K562 (cell line): ENCODE measurements around the gene COBLL1. TPM values are rescaled to one million over a fixed set of nuclear protein-coding genes. Genes with fewer than 3 reads are reported as not detected.

Experiments
- ATAC-seq: fragments of 200-7000 bp; cut with Tn5 transposase; 3 replicates; pipeline ENCODE4 v1.9.1; 2020; ENCODE audit warnings: moderate library complexity
- BruUV-seq: library from RNA; stranded (reverse); fragments of 400-500 nt; replicated peaks from 2 replicates; lab custom pipeline; 2021; lab: Mats Ljungman, UMichigan
- CTCF ChIA-PET: fragments of 300-600 bp; formaldehyde crosslinking; extraction: SDS; loops from one replicate; lab custom pipeline; 2021; ENCODE audit warnings: low intra/inter-chr PET ratio; lab: Yijun Ruan, JAX
- POLR2A ChIA-PET: fragments of 300-600, 350-650 bp; sonication (Branson Sonifier 250); formaldehyde crosslinking; extraction: SDS; loops from one replicate; lab custom pipeline; 2021; ENCODE audit warnings: antibody characterized with exemption, inconsistent platforms; lab: Yijun Ruan, JAX
- DNase-seq, 4 experiments: peaks; one replicate each; pipeline versions ENCODE4 v3.0.0 to v3.0.0-alpha.2; 2011 to 2018; ENCODE audit warnings: low spot score in 3 of 4, mixed read lengths in 3 of 4; ENCODE audit errors: extremely low read depth in 1 of 4
- FAIRE-seq: peaks from 2 replicates; lab custom pipeline; 2011; peaks lifted over from hg19 to GRCh38; lab: Jason Lieb, UNC
- H2AFZ ChIP-seq: 2 replicates; pipeline ENCODE4 v1.6.0; 2011; ENCODE audit warnings: low read depth, low read length, control low read depth, inconsistent platforms
- H3K27ac ChIP-seq: fragments of 200-600 bp; 3 replicates; pipeline ENCODE4 v1.8.0; 2011; ENCODE audit warnings: low read depth, mild to moderate bottlenecking, control low read depth, inconsistent platforms, low read length, moderate library complexity, mixed read lengths; ENCODE audit errors: extremely low read depth
- H3K27me3 ChIP-seq, 2 experiments: fragments of 300-600 bp in 1 of 2; 2 replicates in 1 of 2; 3 replicates in 1 of 2; pipeline versions ENCODE4 v1.6.0 to v1.8.0; 2011; ENCODE audit warnings: inconsistent platforms in 2 of 2, low read length in 2 of 2, mild to moderate bottlenecking in 1 of 2, mixed read lengths in 1 of 2, moderate library complexity in 1 of 2; ENCODE audit not compliant: control insufficient read depth in 2 of 2, insufficient read depth in 2 of 2
- H3K36me3 ChIP-seq: fragments of 300-600 bp; 3 replicates; pipeline ENCODE4 v1.8.0; 2011; ENCODE audit warnings: mild to moderate bottlenecking, low read length, inconsistent platforms; ENCODE audit not compliant: control insufficient read depth, insufficient read depth
- H3K4me1 ChIP-seq, 2 experiments: fragments of 200-600 bp in 1 of 2; replicated peaks in 1 of 2; 2 replicates in 1 of 2; 3 replicates in 1 of 2; pipeline versions ENCODE4 v1.5.1 to v1.8.0; 2011; ENCODE audit warnings: inconsistent platforms in 2 of 2, low read length in 2 of 2, mild to moderate bottlenecking in 1 of 2, mixed read lengths in 1 of 2, moderate library complexity in 1 of 2; ENCODE audit not compliant: control insufficient read depth in 2 of 2, insufficient read depth in 2 of 2
- H3K4me2 ChIP-seq: 2 replicates; pipeline ENCODE4 v1.6.1; 2011; ENCODE audit warnings: low read length, control low read depth, inconsistent platforms, mixed read lengths; ENCODE audit not compliant: insufficient read depth
- H3K4me3 ChIP-seq: fragments of 200-600 bp; sonication (generic), shearing (Covaris generic); 2 replicates; pipeline ENCODE4 v1.5.1; 2016; ENCODE audit warnings: control low read depth, inconsistent platforms
- H3K79me2 ChIP-seq: fragments of 200-600 bp; 3 replicates; pipeline ENCODE4 v1.8.0; 2011; ENCODE audit warnings: low read length, inconsistent platforms; ENCODE audit not compliant: control insufficient read depth, insufficient read depth
- H3K9ac ChIP-seq, 2 experiments: 2 replicates each; pipeline versions ENCODE4 v1.6.0 to v1.6.1; 2011; ENCODE audit warnings: low read depth in 2 of 2, low read length in 2 of 2, control low read depth in 1 of 2, inconsistent platforms in 1 of 2, mild to moderate bottlenecking in 1 of 2, mixed read lengths in 1 of 2; ENCODE audit not compliant: insufficient read depth in 1 of 2
- H3K9me1 ChIP-seq: one replicate; pipeline ENCODE4 v1.6.0; 2011; ENCODE audit warnings: inconsistent platforms, mild to moderate bottlenecking, low read length, moderate library complexity; ENCODE audit not compliant: control insufficient read depth, insufficient read depth
- H3K9me3 ChIP-seq: replicated peaks from 2 replicates; pipeline ENCODE4 v1.5.1; 2011; ENCODE audit warnings: low read depth, low read length, inconsistent platforms; ENCODE audit not compliant: control insufficient read depth, insufficient read depth
- H4K20me1 ChIP-seq: replicated peaks from 2 replicates; pipeline ENCODE4 v1.6.1; 2011; ENCODE audit warnings: low read length, inconsistent platforms, mixed read lengths; ENCODE audit not compliant: control insufficient read depth, insufficient read depth
- AFF4 ChIP-seq: sonication (generic); formaldehyde crosslinking; IDR thresholded peaks from 2 replicates; pipeline ENCODE4 v1.8.0; 2023; ENCODE audit warnings: mild to moderate bottlenecking, missing genetic modification reagents
- CBFB ChIP-seq: sonication (generic); formaldehyde crosslinking; IDR thresholded peaks from 2 replicates; pipeline ENCODE4 v1.4.0; 2020; ENCODE audit warnings: mild to moderate bottlenecking, missing genetic modification reagents
- CEBPB ChIP-seq: fragments of 450-650 bp; IDR thresholded peaks from 2 replicates; pipeline ENCODE4 v1.6.1; 2016; ENCODE audit warnings: missing genetic modification characterization, missing compliant biosample characterization
- FOXP1 ChIP-seq: sonication (generic); formaldehyde crosslinking; IDR thresholded peaks from 2 replicates; pipeline ENCODE4 v1.8.0; 2022; ENCODE audit warnings: mild to moderate bottlenecking, missing genetic modification reagents
- GABPA ChIP-seq: fragments of 200-800 bp; sonication (Bioruptor generic); conservative IDR thresholded peaks from 2 replicates; pipeline ENCODE4 v1.6.1; 2016; ENCODE audit warnings: low read depth, missing genetic modification characterization, missing compliant biosample characterization
- HNRNPK ChIP-seq: fragments of 200-400 bp; formaldehyde crosslinking; IDR thresholded peaks from one replicate; pipeline ENCODE4 v1.6.1; 2018; ENCODE audit warnings: mild to moderate bottlenecking, low read depth, low read length; ENCODE audit not compliant: poor library complexity, severe bottlenecking
- MEIS2 ChIP-seq: fragments of 450-650 bp; IDR thresholded peaks from 2 replicates; pipeline ENCODE4 v1.6.1; 2014; ENCODE audit warnings: mild to moderate bottlenecking; ENCODE audit not compliant: partially characterized antibody
- NFE2L1 ChIP-seq: fragments of 450-650 bp; IDR thresholded peaks from 2 replicates; pipeline ENCODE4 v1.6.1; 2016; ENCODE audit warnings: missing genetic modification characterization, low read depth, mild to moderate bottlenecking, missing compliant biosample characterization, moderate library complexity, borderline replicate concordance
- PHF20 ChIP-seq: fragments of 450-650 bp; IDR thresholded peaks from 2 replicates; pipeline ENCODE4 v1.6.1; 2018; ENCODE audit not compliant: partially characterized antibody
- RBM25 ChIP-seq: fragments of 200-400 bp; formaldehyde crosslinking; IDR thresholded peaks from 2 replicates; pipeline ENCODE4 v1.6.1; 2018; ENCODE audit warnings: low read length, low read depth, moderate library complexity; ENCODE audit not compliant: severe bottlenecking
- RFX7 ChIP-seq: fragments of 250-450 bp; sonication (Bioruptor Pico); IDR thresholded peaks from 2 replicates; pipeline ENCODE4 v1.5.1; 2021; ENCODE audit warnings: mild to moderate bottlenecking
- SP1 ChIP-seq: sonication (generic); formaldehyde crosslinking; IDR thresholded peaks from 2 replicates; pipeline ENCODE4 v1.8.1; 2022; ENCODE audit warnings: mild to moderate bottlenecking, missing genetic modification reagents
- TAF7 ChIP-seq: fragments of 450-650 bp; IDR thresholded peaks from 2 replicates; pipeline ENCODE4 v1.6.1; 2016; ENCODE audit warnings: missing genetic modification characterization, missing compliant biosample characterization
- WHSC1 ChIP-seq: IDR thresholded peaks from one replicate; pipeline ENCODE4 v1.6.1; 2012; ENCODE audit warnings: low read length, control low read depth, inconsistent platforms
- ZNF592 ChIP-seq: fragments of 450-650 bp; IDR thresholded peaks from 2 replicates; pipeline ENCODE4 v1.6.1; 2017; ENCODE audit warnings: antibody characterized with exemption, mild to moderate bottlenecking
- WGBS: fragments of 100-300 bp; shearing (Covaris generic); methylation state at CpG from one replicate; pipeline ENCODE4 v1.1.6; 2016; ENCODE audit warnings: low coverage, mixed read lengths; ENCODE audit not compliant: insufficient coverage; ENCODE audit errors: missing lambda C conversion rate; 5-methylcytosine and 5-hydroxymethylcytosine counted together
- in situ Hi-C: fragments of 300-500 bp; cut with MboI; formaldehyde crosslinking; loops from 4 replicates; pipeline ENCODE4 v1.15.0; 2018; ENCODE audit warnings: inconsistent platforms, mixed read lengths
- intact Hi-C: fragments of 100-400 bp; cut with micrococcal nuclease; formaldehyde crosslinking; loops from 2 replicates; pipeline ENCODE4 v1.14.2; 2022
- polyA plus RNA-seq, 8 experiments: library from polyadenylated mRNA; depleted of rRNA in 4 of 8; stranded (reverse) in 5 of 8; unstranded in 3 of 8; fragments of >200 nt; fragmentation: Nextera tagmentation in 2 of 8; fragmentation: Illumina TruSeq in 1 of 8; extraction: Ambion mirVana in 2 of 8; extraction: Trizol in 1 of 8; gene quantifications; 2 replicates each; pipeline versions ENCODE4 v1.2.1 to v1.2.3, GENCODE V29; 2011 to 2014; ENCODE audit warnings: inconsistent platforms in 1 of 8, missing spikeins in 1 of 8
- total RNA-seq, 7 experiments: library from RNA; depleted of rRNA in 6 of 7; stranded (reverse); fragments of >200 nt in 6 of 7; fragmentation: Illumina TruSeq in 2 of 7; extraction: Trizol in 2 of 7; gene quantifications; 2 replicates each; pipeline versions ENCODE4 v1.2.1 to v1.2.3, GENCODE V29; 2011 to 2021; ENCODE audit warnings: low replicate concordance in 1 of 7

COBLL1 gene
- total and polyA plus RNA-seq, 9 of the 15 experiments (the other 6 are each of a cell fraction or from before 2014, with no cell fraction given) = 0.07 to 1.6 (median 0.71) TPM

- no peak for TF ChIP-seq AFF4
- no peak for TF ChIP-seq RFX7 (CRISPR knock-in tag)
- no peak for TF ChIP-seq CEBPB
- TF ChIP-seq CBFB = no peak
Measured at GRCh38 chr2:164688896-164689419, 152.7 kb downstream of the COBLL1 start (continued).

- in situ Hi-C loops (no loop called here), intact Hi-C loops (no loop called here)
- no peaks in the 10 kb centered on the region for H3K27me3 ChIP-seq
- 0% methylated on average over 1 of the region's 1 CpG for WGBS
- FAIRE-seq = no peak
- no peak overlapping the region for H3K27ac ChIP-seq
- ChIA-PET CTCF (no interaction called here), POLR2A (no interaction called here)
- no peaks in the 10 kb centered on the region for H3K36me3 ChIP-seq
- no peak overlapping the region for H3K9ac ChIP-seq
- BruUV-seq = no TSS peak
- DNase-seq = no peak
- H3K9me3 ChIP-seq = no peaks in the 10 kb centered on the region
- no peaks in the 10 kb centered on the region for H4K20me1 ChIP-seq
- H2AFZ ChIP-seq = no peak overlapping the region
- H3K4me3 ChIP-seq = no peak overlapping the region
- H3K4me1 ChIP-seq = no peaks in the 10 kb centered on the region
- ATAC-seq = no peak
- H3K9me1 ChIP-seq = no peaks in the 10 kb centered on the region
- no peak overlapping the region for H3K4me2 ChIP-seq
- no peaks in the 10 kb centered on the region for H3K79me2 ChIP-seq
- TF ChIP-seq ZNF592 (no peak), HNRNPK (no peak), GABPA (tag) (no peak), NFE2L1 (tag) (no peak), WHSC1 (no peak), MEIS2 (no peak), SP1 (CRISPR knock-in tag) (no peak), PHF20 (no peak), TAF7 (tag) (no peak), FOXP1 (no peak), RBM25 (no peak)
Measured at GRCh38 chr2:164681009-164681408, 160.6 kb downstream of the COBLL1 start.
